EH (cell line): ENCODE measurements around the gene EPB41L1.
"Not testable (repeated sequence)": the region's sequence is repeated elsewhere in the genome, so short reads cannot be mapped to it uniquely, and the experiment has no call there.

Experiments
- DNase-seq: peaks from one replicate; pipeline ENCODE4 v3.0.0-alpha.2; 2015; ENCODE audit warnings: low read depth

The EPB41L1 gene

DNA sequence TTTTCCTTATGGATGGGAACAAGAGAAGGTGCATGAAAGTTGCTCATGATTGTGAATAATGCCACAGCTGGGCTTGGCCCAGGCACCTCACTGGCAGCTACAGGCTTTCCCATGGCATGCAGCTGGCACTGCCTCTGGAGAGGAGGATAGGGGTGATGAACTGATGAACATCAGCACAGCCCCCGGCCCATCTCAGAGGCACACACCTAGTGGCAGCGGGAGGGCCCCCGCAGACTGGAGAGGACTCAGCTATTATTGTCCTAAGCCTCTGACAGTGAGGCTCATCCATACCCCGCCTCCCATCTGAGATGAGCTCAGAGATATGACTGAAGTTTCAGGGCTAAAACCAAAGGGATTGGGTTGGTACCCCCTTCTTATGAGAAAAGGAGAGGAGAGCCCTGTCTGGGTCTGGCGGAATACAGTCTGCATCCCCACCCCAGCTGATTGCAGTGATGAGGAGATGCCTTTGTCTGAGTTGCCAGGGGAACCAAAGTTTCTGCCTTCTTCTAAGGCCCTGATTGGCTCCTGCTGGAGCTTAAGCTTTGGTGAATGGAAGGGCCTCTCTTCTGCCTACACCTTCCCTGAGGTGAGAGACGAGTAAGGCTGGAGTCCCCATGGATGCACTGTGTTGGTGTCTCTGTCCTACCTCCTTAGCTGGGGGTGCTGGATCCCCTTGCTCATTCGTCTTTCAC is 27.6 kb upstream of the EPB41L1 start:
- DNase-seq, result no peak

DNA sequence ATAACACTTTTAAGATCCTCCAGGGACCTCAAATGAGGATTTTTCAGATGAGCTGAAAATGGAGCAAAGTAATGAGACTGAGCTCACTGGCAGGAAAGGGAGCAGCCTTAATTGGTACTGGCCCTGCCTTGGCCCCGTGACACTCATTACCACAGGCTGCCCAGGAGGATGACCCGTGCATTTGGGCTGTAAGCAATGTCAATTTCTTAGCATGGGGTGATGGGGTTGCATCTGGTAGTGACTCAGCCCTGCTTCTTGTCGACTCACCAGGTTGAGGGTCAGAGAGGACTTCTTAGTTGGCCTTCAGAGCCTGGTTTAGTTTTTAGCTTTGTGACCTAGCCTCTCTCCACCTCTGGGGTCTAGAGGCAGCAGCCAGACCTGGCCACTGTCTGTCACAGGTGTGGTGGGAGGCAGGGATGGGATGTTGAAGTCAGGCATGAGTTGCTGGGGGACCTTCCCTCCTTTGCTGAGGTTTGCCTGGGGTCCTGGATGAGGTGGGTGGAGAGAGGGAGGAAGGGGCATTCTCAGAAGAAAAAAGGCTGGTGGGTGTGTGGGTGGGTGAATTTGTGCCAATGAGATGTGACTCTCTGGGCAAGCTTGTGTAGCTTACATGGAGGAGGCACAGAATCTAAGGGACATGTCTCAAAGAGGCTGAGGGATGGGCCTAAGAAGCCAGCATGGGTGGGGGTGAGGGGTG is 25.9 kb upstream of the EPB41L1 start:
- DNase-seq, result peak; percentile 89

DNA sequence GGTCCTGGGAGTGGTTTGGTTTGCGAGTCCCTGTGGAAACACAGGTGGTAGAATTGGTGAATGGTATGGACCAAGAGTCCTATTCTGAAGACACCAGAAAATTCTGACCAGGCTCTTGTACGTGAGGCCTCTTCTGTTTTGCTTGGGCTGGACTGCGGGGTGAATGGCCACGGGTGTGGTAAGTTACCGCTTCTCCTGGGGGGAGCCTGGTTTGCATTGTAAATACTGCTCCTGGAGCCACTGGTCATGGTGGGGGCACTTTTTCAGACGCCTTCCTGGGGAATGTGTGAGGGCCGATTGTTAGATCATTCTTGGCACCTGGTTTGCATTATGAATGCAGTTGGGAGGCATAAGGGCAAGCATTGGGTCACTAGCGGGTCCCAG is 25.4 kb upstream of the EPB41L1 start:
- no peak for DNase-seq

DNA sequence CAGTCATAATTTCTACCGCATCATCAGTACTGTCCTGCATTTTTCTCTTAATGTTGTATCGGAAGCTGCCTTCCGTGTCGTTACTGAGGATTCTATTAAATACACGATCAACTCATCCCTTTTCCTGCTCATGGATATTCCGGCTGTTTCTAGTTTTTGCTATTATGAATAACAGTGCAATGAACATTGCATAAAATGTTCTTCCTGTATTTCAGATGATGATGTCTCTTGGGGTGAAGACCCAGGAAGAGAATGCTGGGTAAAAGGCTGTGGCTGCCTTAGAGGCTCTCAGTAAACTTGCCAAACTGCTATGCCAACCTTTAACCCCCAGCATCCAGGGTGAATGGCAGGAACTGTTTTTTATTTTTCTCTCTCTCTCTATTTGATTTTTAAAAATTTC is 24.1 kb upstream of the EPB41L1 start:
- no peak for DNase-seq

DNA sequence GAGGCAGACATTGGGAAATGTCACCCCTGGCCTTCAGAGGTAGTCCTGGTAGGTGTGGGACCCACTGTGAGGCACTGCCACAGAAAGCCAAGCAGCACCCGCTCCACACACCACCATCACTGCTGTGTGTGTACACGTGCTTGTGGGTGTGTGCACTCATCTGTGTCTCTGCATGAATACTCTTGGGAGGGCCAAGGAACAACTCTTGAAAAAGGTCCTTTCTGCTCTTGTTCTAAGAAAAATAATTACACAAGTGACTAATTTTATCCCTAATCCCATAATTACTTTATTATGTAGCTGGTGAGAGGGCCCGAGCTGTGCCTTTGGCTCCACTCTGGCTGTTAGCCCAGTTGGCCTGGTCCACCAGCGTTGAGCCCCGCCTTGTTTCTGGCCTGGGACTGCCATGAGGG is 21.7 kb upstream of the EPB41L1 start:
- no peak for DNase-seq

DNA sequence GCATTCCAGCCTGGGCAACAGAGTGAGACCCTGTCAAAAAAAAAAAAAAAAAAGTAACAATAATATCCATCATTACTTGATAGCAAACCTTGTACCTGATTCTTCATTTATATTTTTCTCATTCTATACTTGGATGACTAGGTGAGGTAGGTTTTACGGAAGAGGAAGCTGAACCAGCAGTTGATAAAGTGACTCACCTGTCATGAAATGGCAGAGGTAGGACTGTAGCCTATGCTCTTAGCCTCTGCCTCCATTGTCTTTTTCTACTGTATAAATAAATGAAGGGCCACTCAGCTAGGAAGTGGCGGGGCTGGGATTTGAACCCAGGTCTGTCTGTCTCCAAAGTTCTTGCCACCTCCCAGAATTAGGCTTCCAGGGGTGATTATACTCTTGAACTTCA is 20.7 kb upstream of the EPB41L1 start:
- no peak for DNase-seq

DNA sequence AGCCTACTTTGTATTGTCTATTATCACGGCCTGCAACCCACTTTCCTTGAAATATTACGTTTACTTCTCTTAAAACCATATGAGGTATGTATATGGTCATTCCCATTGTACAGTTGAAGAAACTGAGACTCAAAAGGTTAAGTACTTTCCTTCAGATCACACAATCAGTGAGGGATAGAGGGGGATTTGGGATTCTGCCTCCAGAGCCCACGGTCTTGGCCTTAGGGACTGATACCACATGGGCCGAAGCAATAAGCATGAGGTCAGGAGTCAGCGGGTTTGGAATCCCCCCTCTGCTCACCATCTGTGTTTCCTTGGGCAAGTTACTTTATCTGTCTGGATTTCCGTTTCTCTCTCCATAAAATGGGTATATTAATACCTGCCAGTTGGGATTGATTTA is 19.4 kb upstream of the EPB41L1 start:
- no peak for DNase-seq

DNA sequence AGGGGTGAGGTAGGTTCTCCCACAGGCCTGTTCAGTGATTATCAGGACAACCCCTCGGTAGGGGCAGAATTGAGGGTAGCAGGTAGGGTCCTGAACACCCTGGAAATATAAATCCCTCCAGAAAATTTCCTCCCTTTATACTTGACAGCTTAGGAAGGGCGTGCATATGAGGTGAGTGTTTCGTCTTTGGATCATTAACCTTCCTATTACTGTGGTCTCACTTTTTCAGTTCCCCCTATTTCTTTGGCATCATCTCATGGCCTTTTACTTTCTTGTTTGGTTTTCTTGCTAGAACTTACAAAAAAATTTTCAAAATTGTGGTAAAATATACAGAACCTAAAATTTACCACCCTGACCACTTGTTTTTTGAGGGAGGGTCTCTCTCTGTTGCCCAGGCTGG is 18.7 kb upstream of the EPB41L1 start:
- DNase-seq, result no peak

DNA sequence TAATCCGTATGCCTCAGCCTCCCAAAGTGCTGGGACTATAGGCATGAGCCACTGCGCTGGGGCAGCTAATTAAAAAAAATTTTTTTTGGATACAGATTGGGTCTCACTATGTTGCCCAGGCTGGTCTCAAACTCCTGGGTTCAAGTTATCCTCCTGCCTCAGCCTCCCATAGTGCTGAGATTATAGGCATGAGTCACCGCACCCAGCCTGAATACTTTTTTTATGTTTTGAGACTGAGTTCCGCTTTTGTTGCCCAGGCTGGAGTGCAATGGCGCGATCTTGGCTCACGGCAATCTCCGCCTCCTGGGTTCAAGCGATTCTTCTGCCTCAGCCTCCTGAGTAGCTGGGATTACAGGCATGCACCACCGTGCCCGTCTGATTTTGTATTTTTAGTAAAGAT is 17.2 kb upstream of the EPB41L1 start:
- not testable (repeated sequence) for DNase-seq

DNA sequence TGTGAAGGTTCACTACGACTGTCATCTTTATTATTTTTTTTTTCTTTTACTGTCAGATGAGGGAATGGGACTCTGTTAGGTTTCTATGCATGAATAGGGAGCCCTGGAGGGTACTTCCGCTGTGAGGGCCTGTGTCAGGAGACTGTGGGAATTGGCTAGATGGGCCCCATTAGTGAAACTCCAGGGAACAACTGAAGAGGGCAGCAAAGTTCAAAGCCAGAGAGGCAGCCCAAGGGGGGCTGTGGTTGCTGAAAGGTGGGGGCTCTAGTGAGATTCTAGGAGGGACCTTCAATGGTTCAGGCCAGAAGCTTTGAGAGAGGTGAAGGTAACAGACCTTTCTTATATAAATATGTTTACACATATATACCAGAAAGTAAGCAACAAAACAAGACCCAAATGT is 13.2 kb upstream of the EPB41L1 start:
- no peak for DNase-seq

DNA sequence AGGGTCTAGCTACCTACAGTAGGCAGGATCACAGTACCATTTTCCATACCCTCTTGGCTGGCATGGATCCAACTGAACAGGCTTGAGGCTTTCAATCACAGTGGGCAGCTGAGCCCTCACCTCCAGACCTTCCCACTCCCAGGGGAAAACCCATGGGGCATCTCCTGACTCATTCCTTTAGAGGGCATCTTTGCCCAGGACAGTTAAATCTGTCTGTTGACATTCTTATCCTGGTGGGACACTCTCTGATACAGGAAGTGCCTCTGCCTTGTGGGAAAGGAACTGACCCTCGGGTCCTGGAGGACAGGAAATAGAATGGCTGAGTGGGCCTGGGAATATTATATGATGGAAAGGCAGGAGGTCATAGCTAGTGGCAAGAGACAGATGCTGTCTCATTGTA is 10.2 kb upstream of the EPB41L1 start:
- peak; percentile 54 for DNase-seq

DNA sequence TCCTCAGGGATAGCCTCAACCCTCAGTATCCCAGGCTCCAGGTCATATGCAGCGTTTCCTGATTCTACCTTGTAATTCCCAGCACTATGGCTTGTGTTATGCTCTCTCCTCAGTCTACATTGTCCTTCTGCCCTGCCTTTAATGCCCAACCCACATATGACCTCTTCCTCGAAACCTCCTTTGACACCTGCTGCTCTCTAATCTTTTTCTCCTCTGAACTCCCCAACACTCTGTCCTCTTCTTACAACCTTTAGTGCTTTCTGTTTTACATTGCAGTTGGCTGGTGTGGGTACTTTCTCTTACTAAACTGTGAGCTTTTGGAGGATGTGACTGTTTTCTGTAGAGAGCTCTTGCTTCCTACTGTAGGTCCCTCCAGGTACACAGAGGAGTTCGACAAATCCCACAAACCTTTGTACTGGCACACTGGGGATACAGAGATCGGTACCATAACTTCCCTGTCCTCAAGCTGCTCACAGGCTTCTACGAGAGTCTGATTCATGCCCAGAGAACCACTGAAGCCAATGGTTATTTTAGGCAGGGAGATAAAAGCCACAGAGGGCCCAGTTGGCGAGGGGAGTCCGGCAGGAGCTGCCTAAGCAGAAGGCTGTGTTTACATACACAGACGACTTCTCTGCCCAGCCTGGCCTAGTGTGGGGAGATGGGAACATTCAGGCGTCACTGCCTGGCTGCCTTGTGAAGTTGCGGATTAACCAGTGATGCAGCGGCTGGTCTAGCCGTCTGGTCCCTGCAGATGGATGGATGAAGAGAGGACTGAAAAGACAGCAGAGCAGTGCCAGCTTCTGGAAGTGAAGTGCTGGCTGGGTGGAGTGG is 8.4 kb upstream of the EPB41L1 start:
- no peak for DNase-seq

DNA sequence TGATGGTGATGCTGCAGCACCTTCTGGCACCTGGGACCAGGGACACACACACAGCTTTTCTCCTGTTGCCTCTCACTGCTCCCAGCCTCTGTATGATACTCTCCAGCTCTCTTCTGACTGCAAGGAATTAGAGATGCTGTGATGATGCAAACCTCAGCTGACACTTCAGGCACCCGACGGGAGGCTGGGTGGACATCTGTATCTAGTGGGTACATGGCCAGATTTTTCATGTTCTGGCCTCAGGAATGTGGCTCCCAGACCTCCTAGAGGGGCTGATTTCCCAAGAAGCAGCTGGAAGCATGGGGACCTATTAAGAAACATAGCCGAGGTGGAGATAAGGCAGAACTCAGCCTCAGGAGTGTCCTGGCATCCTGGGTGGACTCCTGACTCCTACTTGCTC is 6.8 kb upstream of the EPB41L1 start:
- DNase-seq, result peak; percentile 83

DNA sequence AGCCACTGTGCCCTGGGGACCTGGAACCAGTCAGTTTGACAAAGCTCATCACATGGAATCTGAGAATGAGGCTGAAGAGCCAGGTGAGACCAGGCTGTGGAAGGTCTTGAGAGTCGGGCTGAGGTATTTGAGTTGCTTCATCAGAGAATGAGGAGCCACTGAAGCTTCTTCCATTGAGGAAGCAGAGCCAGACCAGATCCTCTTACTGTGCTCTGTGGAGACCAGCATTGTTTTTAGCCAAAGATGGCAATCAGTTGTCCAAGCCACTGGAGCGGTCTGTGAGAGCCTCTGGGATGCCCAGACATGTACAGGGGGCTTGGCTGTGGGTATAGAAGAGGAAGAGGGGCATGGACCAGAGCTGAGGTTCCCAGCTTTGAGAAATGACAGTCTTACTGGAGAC is 6.1 kb upstream of the EPB41L1 start:
- no peak for DNase-seq

DNA sequence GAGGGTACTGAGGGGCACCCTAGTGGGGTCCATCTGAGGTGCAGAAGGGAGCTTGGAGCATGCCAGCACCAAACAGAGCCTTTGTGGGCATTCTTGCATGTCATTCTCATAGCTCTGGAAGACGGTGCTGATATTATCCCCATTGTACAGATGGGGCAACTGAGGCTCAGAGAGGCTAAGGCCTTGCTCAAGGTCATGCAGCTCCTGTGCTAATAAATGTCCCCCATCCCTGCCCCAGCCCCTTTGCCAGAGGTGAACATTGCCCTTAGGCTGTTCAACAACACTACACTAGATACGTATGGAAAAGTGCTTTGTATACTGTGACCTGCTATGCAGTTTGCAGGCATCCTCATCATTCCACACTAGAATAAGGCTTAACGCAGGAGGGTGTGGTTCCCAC is 5.5 kb upstream of the EPB41L1 start:
- no peak for DNase-seq

DNA sequence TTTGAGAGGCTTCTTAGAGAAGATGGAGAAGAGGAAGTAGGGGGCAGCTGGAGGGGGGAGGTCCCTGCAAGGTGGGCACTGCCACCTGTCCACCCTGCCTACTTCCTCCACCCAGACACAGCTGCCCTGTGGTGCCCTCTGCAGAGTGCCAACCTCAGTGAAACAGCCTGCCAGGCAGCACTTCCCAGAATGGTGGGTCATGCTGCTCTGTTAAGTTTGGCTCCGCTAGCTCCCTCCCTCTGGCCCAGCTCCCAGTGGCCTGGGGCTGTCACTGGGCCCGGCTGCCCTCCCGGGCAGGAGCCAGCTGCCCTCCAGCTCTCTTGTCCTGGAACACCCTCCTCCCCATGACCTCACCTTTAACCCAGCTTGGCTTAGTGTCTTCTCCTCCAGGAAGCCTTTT is 5.1 kb upstream of the EPB41L1 start:
- no peak for DNase-seq

DNA sequence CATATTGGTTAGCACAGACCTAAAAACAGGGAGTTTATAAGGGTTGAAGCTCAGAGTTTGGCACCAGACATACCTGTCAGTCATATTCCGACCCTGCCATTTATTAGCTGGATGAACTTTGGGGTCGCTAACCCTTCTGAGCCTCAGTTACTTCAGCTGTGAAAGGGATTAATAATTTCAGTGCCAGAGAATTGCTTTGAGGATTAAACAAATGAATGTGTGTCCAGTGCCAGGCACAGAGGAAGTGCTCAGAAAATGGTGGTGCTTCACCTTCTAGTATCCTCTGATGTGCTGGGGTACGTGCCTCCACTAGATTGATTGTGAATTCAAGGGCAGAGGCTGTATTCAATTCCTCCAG is 4.1 kb upstream of the EPB41L1 start:
- no peak for DNase-seq

DNA sequence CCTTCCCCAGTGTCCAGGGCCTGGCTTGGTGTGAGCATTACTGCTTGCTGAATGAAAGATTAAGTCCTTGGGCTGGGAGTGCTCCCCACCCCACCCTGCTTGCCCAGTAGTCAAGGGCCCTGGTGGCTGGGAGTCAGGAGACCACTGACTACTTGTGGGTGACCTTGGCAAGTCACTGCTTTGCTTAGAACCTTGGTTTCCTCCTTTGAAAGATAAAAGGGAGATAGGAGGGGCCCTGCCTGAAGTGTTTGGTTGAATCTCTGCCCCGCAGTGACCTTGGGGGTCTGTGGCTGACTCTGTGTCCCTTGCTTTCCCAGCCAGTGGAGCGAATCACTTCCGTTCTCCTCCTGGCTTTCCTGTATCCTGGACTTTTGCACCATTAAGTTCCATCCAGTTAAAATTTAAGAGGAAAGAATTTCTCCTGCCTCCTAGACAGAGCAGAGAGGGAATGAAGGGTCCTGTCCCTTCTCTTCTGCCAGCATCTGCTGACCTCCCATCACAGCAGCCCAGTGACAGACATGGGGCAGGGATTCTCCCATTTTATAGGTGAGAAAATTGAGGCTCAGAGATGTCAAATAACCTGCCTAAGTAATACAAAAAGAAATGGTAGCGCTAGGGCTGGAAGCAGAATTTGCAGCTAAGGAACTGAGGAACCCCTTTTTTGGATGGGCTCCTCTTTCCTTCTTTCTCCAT is 3.5 kb upstream of the EPB41L1 start:
- peak; percentile 41 for DNase-seq

DNA sequence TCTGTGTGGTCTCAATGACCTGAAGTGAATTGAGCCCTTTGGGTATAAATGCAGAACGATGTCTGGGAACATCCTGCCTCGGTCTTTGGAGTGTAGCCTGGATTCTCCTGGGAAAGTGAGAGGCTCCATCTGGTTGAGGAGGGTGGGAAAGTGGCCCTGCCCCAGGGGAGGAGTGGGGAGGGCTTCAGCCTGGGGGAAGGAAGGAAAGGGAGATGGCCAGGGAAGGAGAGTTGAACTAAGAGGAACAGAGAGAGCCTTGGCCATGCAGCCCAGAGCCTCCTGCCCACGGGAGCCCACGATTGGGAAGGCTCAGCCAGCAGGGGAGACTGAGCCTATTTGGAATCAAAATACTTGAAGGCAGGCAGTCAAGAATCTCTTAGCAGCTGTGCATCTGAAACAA is 2.3 kb upstream of the EPB41L1 start:
- DNase-seq, result peak; percentile 38

DNA sequence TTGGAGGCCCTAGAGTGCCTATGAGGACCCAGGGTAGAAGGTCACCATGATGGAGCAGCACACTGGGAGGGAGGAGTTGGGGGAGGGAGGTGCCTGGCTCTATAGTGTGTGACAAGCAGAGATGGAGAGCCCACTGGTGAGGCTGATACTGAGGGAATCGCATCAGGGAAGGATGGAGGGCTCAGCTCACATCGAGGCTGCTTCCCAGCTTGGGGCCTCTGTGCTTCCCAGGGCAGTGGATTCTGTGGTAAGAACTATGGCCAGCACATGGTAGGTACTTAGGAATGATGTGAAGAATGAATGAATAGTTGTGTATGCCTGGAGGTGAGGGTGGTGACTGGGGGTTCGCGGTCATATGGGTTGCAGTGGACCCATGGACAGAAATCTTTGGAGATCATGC is 1.3 kb upstream of the EPB41L1 start:
- DNase-seq, result no peak

DNA sequence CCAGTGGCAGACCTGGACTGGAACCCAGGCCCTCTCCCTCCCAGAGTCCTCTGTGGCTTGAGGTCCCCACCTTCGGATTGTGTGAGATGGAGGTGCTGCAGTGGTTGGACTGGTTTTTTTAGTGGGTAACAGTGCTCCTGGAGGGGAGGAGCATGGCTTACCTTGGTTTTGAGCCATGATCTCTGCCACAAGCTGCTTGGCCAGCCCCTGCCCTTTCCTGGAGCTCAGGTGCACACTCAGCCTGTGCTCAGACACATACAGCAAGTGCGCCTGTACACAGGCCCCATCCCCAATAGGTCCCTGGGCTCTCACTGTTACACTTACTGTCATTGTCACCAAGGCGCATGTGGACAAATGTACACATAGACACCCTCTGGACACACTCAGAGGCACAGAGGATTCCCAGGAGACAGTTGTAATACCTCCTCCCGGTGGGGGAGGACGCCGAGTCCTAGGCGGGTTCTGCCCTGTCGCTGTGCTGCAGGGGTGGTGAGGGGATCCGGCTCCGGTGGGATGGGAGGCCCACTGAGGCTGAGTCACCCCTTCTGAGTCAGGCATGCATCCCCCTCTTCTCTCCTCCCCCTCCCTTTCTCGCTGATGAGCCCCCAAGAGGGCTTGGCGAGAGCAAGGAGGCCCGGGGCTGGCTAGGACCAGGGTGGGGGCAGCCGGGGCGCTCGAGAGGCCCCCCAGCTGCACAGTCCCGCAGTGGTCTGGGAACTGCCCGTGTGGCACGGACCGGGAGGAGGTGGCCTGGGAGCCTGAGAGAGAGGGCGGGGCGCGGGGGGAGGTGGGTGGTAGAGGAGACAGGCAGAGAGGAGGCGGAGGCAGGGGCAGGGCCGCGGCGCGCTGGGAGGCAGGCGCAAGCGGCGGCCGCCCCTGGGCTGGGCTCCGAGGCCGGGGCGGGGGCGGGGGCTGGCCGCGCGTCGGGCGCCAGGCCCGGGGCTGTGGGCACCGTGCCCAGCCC is 522 bp upstream of the EPB41L1 start:
- DNase-seq, result peak; percentile 83

DNA sequence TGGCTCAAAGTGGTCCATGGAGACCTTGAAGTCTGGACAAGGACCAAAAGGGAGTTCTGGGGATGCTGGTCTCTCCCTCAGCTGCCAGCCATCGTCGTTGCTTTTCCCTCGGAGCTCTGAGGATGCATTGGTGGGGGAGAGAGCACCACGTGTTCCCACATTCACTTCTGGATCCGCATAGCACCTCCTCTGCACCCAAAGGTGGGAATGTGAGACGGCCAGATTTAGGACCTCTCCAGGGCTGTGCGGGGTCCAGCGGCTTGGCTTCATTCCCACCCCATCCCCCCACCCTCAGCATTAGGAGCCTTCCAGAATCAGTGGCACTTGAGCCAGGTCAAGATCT is 1.1 kb downstream of the EPB41L1 start:
- DNase-seq, result no peak
